Thoracic aorta (tissue), 2 donors: ENCODE measurements around the gene TJP3. TPM values are rescaled to one million over a fixed set of nuclear protein-coding genes. Genes with fewer than 3 reads are reported as not detected.
A peak's percentile ranks its signal among the peaks of the same experiment; 100 is the strongest.

ENCODE experiments used
- ATAC-seq: fragments of 150-250 bp; one replicate; pipeline ENCODE4 v1.8.0; 2017; ENCODE audit warnings: low read depth; ENCODE audit not compliant: insufficient number of reproducible peaks, low FRiP score
- DNase-seq: peaks from one replicate; pipeline ENCODE4 v3.0.0-alpha.2; 2020; ENCODE audit warnings: low spot score
- H3K27ac ChIP-seq, 2 donors: fragments of 200-600 bp; sonication (generic); 1 replicate in 1 of 2; 2 replicates in 1 of 2; pipeline ENCODE4 v1.5.1; 2016; ENCODE audit warnings: mild to moderate bottlenecking in 2 of 2, moderate library complexity in 2 of 2
- H3K27me3 ChIP-seq: fragments of 200-600 bp; sonication (generic); replicated peaks from 2 replicates; pipeline ENCODE4 v1.6.0; 2016; ENCODE audit warnings: mild to moderate bottlenecking; ENCODE audit not compliant: insufficient read depth
- H3K36me3 ChIP-seq: fragments of 200-600 bp; sonication (generic); one replicate; pipeline ENCODE4 v1.5.1; 2016
- H3K4me1 ChIP-seq, 2 donors: fragments of 200-600 bp; sonication (generic); 1 replicate in 1 of 2; 2 replicates in 1 of 2; pipeline versions ENCODE4 v1.5.1 to v1.6.0; 2016; ENCODE audit warnings: low read depth in 2 of 2, mild to moderate bottlenecking in 1 of 2; ENCODE audit not compliant: control insufficient read depth in 1 of 2
- H3K4me3 ChIP-seq: fragments of 200-600 bp; sonication (generic); 2 replicates; pipeline ENCODE4 v1.5.1; 2016; ENCODE audit warnings: mild to moderate bottlenecking
- H3K9me3 ChIP-seq: fragments of 200-600 bp; sonication (generic); 2 replicates; pipeline ENCODE4 v1.5.1; 2016
- total RNA-seq, 2 donors: library from RNA; depleted of rRNA; stranded (reverse); fragments of >200 nt; gene quantifications; one replicate each; pipeline versions ENCODE4 v1.1.0 to v1.2.3, GENCODE V29; 2016
- TF ChIP-seq, protein P1 (sequence below): fragments of 200-600 bp; sonication (generic); IDR thresholded peaks from one replicate; pipeline ENCODE4 v1.5.1; 2019; ENCODE audit warnings: antibody characterized with exemption

TJP3 gene
- total RNA-seq, 2 donors from 2014 or later, result 0.41 to 2.1 TPM

DNA sequence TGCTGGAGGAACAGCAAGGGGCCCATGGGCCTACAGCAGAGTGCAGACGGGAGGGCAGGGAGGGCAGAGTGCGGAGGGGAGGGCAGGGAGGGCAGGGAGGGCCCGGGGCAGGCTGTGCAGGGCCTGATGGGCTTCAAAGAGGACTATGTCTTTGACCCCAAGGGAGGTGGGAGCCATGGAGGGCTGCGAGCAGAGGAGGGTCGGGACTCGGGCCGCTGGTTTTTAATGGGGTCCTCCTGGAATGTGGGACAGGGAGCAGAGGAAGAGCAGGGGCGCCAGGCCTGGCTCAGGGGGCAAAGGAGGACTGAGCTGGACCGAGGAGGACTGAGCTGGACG is 11.6 kb upstream of the TJP3 start:
- H3K4me3 ChIP-seq, result no peak overlapping the region
- peak overlapping the region in 1 of 2 donors; percentile 65 for H3K27ac ChIP-seq
- peaks cover 22 to 51% of the 10 kb centered on the region in 2 donors for H3K4me1 ChIP-seq
- DNase-seq (no peak), ATAC-seq (no peak)
- no peaks in the 10 kb centered on the region for H3K9me3 ChIP-seq
- no peaks in the 10 kb centered on the region for H3K36me3 ChIP-seq
- no peaks in the 10 kb centered on the region for H3K27me3 ChIP-seq
- TF ChIP-seq, protein P1, sequence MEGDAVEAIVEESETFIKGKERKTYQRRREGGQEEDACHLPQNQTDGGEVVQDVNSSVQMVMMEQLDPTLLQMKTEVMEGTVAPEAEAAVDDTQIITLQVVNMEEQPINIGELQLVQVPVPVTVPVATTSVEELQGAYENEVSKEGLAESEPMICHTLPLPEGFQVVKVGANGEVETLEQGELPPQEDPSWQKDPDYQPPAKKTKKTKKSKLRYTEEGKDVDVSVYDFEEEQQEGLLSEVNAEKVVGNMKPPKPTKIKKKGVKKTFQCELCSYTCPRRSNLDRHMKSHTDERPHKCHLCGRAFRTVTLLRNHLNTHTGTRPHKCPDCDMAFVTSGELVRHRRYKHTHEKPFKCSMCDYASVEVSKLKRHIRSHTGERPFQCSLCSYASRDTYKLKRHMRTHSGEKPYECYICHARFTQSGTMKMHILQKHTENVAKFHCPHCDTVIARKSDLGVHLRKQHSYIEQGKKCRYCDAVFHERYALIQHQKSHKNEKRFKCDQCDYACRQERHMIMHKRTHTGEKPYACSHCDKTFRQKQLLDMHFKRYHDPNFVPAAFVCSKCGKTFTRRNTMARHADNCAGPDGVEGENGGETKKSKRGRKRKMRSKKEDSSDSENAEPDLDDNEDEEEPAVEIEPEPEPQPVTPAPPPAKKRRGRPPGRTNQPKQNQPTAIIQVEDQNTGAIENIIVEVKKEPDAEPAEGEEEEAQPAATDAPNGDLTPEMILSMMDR, result no peak

DNA sequence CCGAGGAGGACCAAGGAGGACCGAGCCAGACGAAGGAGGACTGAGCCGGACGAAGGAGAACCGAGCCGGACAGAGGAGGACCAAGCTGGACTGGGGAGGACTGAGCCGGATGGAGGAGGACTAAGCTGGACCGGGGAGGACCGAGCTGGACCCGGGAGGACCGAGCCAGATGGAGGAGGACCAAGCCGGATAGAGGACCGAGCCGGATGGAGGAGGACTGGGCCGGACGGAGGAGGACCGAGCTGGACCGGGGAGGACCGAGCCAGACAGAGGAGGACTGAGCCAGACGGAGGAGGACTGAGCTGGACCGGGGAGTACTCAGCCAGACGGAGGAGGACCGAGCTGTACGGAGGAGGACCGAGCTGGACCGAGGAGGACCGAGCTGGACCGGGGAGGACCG is 11.1 kb upstream of the TJP3 start:
- ATAC-seq (no peak), DNase-seq (no peak)
- Histone ChIP-seq H3K27me3 (no peaks in the 10 kb centered on the region), H3K4me1 (peaks cover 22 to 50% of the 10 kb centered on the region in 2 donors), H3K36me3 (no peaks in the 10 kb centered on the region), H3K9me3 (no peaks in the 10 kb centered on the region), H3K27ac (peak overlapping the region; percentile 56 to 65), H3K4me3 (no peak overlapping the region)
- TF ChIP-seq, protein P1, result no peak

DNA sequence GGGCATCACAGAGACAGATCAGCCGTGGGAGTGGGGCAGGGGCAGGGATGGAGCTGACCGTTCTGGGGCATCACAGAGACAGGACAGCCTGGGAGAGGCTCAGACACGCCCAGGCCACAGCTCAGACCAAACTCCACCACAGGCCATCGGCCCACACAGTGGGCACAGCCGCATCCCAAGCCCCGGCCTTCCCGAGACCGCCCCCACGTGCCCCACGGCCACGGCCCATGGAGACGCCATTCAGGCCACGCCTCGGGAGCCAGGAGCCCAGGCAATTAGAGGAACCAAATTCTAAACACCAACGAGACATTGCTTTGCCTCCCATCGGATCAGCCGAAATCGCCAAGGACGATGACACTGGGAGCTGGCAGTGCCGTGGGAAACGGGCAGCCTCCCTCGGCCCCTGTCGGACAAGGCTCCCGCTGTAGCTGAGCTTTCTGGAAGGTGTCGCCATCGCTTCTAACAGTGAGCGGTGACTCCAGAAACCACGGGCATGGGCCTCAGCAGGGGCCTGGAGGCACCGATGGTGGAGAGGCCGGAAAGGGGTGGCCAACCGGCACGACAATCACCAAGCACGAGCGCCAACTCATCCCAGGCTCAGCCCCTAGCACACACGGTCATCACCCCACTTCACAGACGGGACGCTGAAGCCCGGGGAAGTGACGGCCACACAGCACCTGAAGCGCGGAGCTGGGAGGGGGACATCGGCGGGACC is 10.4 kb upstream of the TJP3 start:
- no peaks in the 10 kb centered on the region for H3K36me3 ChIP-seq
- no peaks in the 10 kb centered on the region for H3K27me3 ChIP-seq
- peaks cover 20 to 43% of the 10 kb centered on the region in 2 donors for H3K4me1 ChIP-seq
- H3K4me3 ChIP-seq, result peak overlapping the region; percentile 99
- TF ChIP-seq, protein P1, result no peak
- H3K27ac ChIP-seq, result peak overlapping the region; percentile 56 to 65
- H3K9me3 ChIP-seq, result no peaks in the 10 kb centered on the region
- DNase-seq (no peak), ATAC-seq (no peak)

DNA sequence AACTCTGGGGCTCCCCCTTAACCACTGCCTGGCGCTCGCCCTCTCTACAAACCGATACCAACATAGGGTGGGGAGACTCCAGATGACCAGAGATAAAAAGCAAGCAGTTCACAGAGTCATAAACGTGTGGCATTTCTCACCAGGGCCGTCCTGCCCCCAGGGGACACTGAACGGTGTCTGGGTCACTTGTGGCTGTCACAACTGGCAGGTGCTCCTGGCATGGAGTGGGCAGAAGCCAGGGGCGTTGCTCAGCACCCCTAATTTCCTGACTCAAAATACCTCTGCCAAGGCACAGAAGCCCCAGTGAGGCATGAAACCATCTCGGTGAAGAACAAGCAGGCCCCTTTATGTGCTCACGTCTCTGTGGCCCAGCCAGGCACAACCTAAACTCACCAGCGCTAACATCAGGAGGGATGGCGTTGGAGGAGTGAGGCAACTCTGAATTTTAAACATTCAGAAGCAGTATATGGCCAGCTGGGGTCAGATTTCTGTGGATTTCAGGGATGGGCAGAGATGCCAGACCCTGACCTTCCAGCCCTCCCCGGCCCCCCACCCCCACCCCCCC is 9.7 kb upstream of the TJP3 start:
- Histone ChIP-seq H3K4me3 (peak overlapping the region; percentile 99), H3K27ac (peak overlapping the region; percentile 56 to 65), H3K9me3 (no peaks in the 10 kb centered on the region), H3K36me3 (no peaks in the 10 kb centered on the region), H3K4me1 (peaks cover 14 to 37% of the 10 kb centered on the region in 2 donors), H3K27me3 (no peaks in the 10 kb centered on the region)
- ATAC-seq, result no peak
- DNase-seq, result no peak
- TF ChIP-seq, protein P1, result no peak

DNA sequence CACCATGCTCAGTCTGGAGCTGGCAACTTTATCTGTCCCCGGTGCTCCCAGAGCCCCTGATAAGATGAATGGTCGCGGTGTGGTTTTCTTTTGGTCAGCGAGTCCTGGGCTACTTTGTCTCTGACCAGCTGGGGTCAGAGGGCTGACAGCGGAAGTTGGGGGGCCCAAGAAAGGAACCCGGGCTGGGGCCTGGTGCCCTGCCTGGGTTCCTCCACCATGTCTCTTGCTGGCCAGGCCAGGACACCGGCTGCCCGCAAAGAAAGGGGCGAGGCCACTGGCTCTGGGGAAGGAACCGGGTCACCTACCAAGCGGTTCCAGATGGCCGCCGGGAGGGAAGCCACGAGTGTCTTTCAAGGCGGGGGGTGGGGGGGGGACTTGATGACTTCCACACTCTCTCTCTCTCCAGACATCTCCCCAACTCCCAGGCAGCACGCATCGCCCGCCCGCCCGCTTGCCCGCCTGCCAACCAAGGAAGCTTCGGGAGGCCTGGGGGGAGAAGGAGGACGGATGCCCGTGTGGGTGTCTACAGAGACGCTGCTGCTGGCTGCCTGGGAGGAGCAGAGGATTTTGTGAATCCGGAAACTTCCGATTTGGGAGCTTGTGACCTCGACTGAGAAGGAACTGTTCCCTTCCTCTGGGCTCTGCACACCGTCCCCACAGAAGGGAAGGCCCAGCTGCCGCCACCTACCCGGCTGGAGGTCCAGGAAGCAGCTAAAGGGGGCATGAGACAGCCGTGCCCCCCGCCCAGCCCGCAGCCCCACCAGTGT is 9.0 kb upstream of the TJP3 start:
- Histone ChIP-seq H3K4me1 (peaks cover 10 to 31% of the 10 kb centered on the region in 2 donors), H3K27me3 (no peaks in the 10 kb centered on the region), H3K4me3 (peak overlapping the region; percentile 99), H3K27ac (peak overlapping the region; percentile 90 to 93), H3K36me3 (no peaks in the 10 kb centered on the region), H3K9me3 (no peaks in the 10 kb centered on the region)
- peak; percentile 14 for ATAC-seq
- no peak for DNase-seq
- TF ChIP-seq, protein P1, result no peak
